GM23338 (cell line): ENCODE measurements around the gene AHDC1. TPM values are rescaled to one million over a fixed set of nuclear protein-coding genes. Genes with fewer than 3 reads are reported as not detected.

Experiments used
- ATAC-seq: fragments of 200-7000 bp; cut with Tn5 transposase; 3 replicates; pipeline ENCODE4 v1.9.1; 2020
- DNase-seq: peaks from one replicate; pipeline ENCODE4 v3.0.0-alpha.2; 2015; ENCODE audit warnings: low spot score
- H2AFZ ChIP-seq: fragments of 200-600 bp; sonication (generic); 2 replicates; pipeline ENCODE4 v1.8.0; 2016; ENCODE audit warnings: antibody characterized with exemption, mild to moderate bottlenecking, moderate library complexity
- H3F3A ChIP-seq: fragments of 200-600 bp; sonication (generic); replicated peaks from 2 replicates; pipeline ENCODE4 v1.8.0; 2017; ENCODE audit warnings: antibody characterized with exemption, mixed run types, low read depth
- H3K27ac ChIP-seq: fragments of 200-600 bp; sonication (generic); 2 replicates; pipeline ENCODE4 v1.6.1; 2016; ENCODE audit warnings: low read depth
- H3K27me3 ChIP-seq: fragments of 200-600 bp; sonication (generic); 2 replicates; pipeline ENCODE4 v1.8.0; 2016; ENCODE audit warnings: mild to moderate bottlenecking, mixed run types, moderate library complexity; ENCODE audit not compliant: insufficient read depth
- H3K36me3 ChIP-seq: fragments of 200-600 bp; sonication (generic); 2 replicates; pipeline ENCODE4 v1.8.0; 2016; ENCODE audit warnings: mild to moderate bottlenecking; ENCODE audit not compliant: insufficient read depth
- H3K4me1 ChIP-seq: fragments of 200-600 bp; sonication (generic); 2 replicates; pipeline ENCODE4 v1.8.0; 2016; ENCODE audit warnings: mild to moderate bottlenecking, moderate library complexity; ENCODE audit not compliant: insufficient read depth
- H3K4me2 ChIP-seq: fragments of 200-600 bp; sonication (generic); 2 replicates; pipeline ENCODE4 v1.7.1; 2017; ENCODE audit warnings: mixed run types
- H3K4me3 ChIP-seq: fragments of 200-600 bp; sonication (generic); 2 replicates; pipeline ENCODE4 v1.6.1; 2016; ENCODE audit warnings: mixed run types
- H3K79me2 ChIP-seq: fragments of 200-600 bp; sonication (generic); replicated peaks from 2 replicates; pipeline ENCODE4 v1.8.0; 2017; ENCODE audit warnings: mild to moderate bottlenecking; ENCODE audit not compliant: insufficient read depth
- H3K9me2 ChIP-seq: fragments of 200-600 bp; sonication (generic); 2 replicates; pipeline ENCODE4 v1.8.0; 2017; ENCODE audit not compliant: insufficient read depth
- H4K20me1 ChIP-seq: fragments of 200-600 bp; sonication (generic); replicated peaks from 2 replicates; pipeline ENCODE4 v1.8.0; 2017; ENCODE audit warnings: mild to moderate bottlenecking; ENCODE audit not compliant: insufficient read depth
- H3K27ac Mint-ChIP-seq: 2 replicates; pipeline ENCODE4 v1.8.0; 2020; ENCODE audit warnings: inconsistent platforms, mild to moderate bottlenecking, moderate library complexity, mixed read lengths
- H3K27me3 Mint-ChIP-seq: 3 replicates; pipeline ENCODE4 v1.8.0; 2022; ENCODE audit warnings: low read depth, mild to moderate bottlenecking, moderate library complexity, mixed read lengths, inconsistent platforms; ENCODE audit not compliant: insufficient read depth, poor library complexity
- H3K36me3 Mint-ChIP-seq: 3 replicates; pipeline ENCODE4 v1.8.0; 2021; ENCODE audit warnings: low read depth, mild to moderate bottlenecking, inconsistent platforms, moderate library complexity, mixed read lengths
- H3K4me1 Mint-ChIP-seq: 3 replicates; pipeline ENCODE4 v1.8.0; 2020; ENCODE audit warnings: mild to moderate bottlenecking, inconsistent platforms, mixed read lengths
- H3K4me3 Mint-ChIP-seq: 3 replicates; pipeline ENCODE4 v1.8.0; 2021; ENCODE audit warnings: moderate library complexity, mild to moderate bottlenecking, inconsistent platforms, mixed read lengths
- H3K9me3 Mint-ChIP-seq: 3 replicates; pipeline ENCODE4 v1.8.0; 2020; ENCODE audit warnings: moderate library complexity, mild to moderate bottlenecking, inconsistent platforms, mixed read lengths
- CREB1 ChIP-seq: fragments of 250-450 bp; sonication (Bioruptor Pico); IDR thresholded peaks from 2 replicates; pipeline ENCODE4 v1.5.0; 2020; ENCODE audit warnings: low read depth, mild to moderate bottlenecking, moderate library complexity
- EZH2 ChIP-seq: fragments of 200-600 bp; sonication (generic); IDR thresholded peaks from one replicate; pipeline ENCODE4 v1.8.0; 2017; ENCODE audit warnings: antibody characterized with exemption, mild to moderate bottlenecking, low read depth; ENCODE audit not compliant: unreplicated experiment
- EZH2phosphoT487 ChIP-seq: fragments of 200-600 bp; sonication (generic); IDR thresholded peaks from one replicate; pipeline ENCODE4 v1.8.1; 2018; ENCODE audit warnings: antibody characterized with exemption; ENCODE audit not compliant: unreplicated experiment
- JUNB ChIP-seq: IDR thresholded peaks from one replicate; pipeline ENCODE4 v1.6.1; 2016; ENCODE audit warnings: antibody characterized with exemption; ENCODE audit not compliant: unreplicated experiment
- NANOG ChIP-seq: IDR thresholded peaks from 2 replicates; pipeline ENCODE4 v1.6.1; 2016; ENCODE audit warnings: antibody characterized with exemption, borderline replicate concordance
- POLR2AphosphoS5 ChIP-seq: IDR thresholded peaks from 2 replicates; pipeline ENCODE4 v1.6.1; 2016; ENCODE audit warnings: antibody characterized with exemption, low read depth
- STAT1 ChIP-seq: IDR thresholded peaks from one replicate; pipeline ENCODE4 v1.6.1; 2016; ENCODE audit warnings: antibody characterized with exemption; ENCODE audit not compliant: unreplicated experiment
- ZNF114 ChIP-seq: fragments of 250-450 bp; sonication (Bioruptor Pico); IDR thresholded peaks from 2 replicates; pipeline ENCODE4 v1.5.0; 2020; ENCODE audit warnings: mild to moderate bottlenecking, moderate library complexity
- ZNF331 ChIP-seq: fragments of 250-450 bp; sonication (Bioruptor Pico); IDR thresholded peaks from 2 replicates; pipeline ENCODE4 v1.5.0; 2020; ENCODE audit warnings: low read depth, mild to moderate bottlenecking, moderate library complexity
- polyA plus RNA-seq: library from polyadenylated mRNA; unstranded; fragments of >200 nt; fragmentation: Nextera tagmentation; extraction: Ambion mirVana; gene quantifications from 2 replicates; pipeline ENCODE4 v1.2.1, GENCODE V29; 2016
- total RNA-seq: library from RNA; depleted of rRNA; stranded (reverse); fragments of >200 nt; shearing (Covaris generic); gene quantifications from 2 replicates; pipeline ENCODE4 v1.2.3, GENCODE V29; 2014
- TF ChIP-seq, protein P1 (sequence below), 2 experiments: fragments of 200-600 bp in 1 of 2; sonication (generic) in 1 of 2; conservative IDR thresholded peaks; 2 replicates each; pipeline versions ENCODE4 v1.5.1 to v1.6.1; 2016 to 2017; ENCODE audit warnings: antibody characterized with exemption in 2 of 2, low read depth in 2 of 2, mild to moderate bottlenecking in 2 of 2, moderate library complexity in 1 of 2
- TF ChIP-seq, protein P2 (sequence below): IDR thresholded peaks from one replicate; pipeline ENCODE4 v1.6.1; 2018; ENCODE audit warnings: antibody characterized with exemption; ENCODE audit not compliant: unreplicated experiment
- TF ChIP-seq, protein P3 (sequence below): fragments of 250-450 bp; sonication (Bioruptor Pico); IDR thresholded peaks from 2 replicates; pipeline ENCODE4 v1.5.0; 2020; ENCODE audit warnings: mild to moderate bottlenecking, moderate library complexity
- TF ChIP-seq, protein P4 (sequence below): IDR thresholded peaks from 2 replicates; pipeline ENCODE4 v1.6.1; 2016; ENCODE audit warnings: antibody characterized with exemption

Gene AHDC1
- total and polyA plus RNA-seq, 2 experiments from 2014 or later = 8.3 to 22.2 TPM

DNA sequence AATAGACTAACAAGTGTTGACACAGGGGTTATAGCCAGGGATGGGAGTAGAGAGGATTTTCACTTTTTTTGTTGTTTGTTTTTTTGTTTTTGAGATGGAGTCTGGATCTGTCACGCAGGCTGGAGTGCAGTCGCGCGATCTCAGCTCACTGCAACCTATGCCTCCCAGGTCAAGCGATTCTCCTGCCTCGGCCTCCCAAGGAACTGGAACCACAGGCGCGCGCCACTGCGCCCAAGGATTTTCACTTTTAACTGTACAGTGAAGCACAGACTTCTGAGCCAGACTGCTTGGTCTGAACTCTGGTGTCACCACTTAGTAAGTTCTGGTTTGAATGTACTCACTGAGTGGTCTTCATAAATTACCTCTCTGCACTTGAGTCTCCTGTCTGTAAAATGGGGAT is 73.8 kb downstream of the AHDC1 start:
- TF ChIP-seq, protein P1, sequence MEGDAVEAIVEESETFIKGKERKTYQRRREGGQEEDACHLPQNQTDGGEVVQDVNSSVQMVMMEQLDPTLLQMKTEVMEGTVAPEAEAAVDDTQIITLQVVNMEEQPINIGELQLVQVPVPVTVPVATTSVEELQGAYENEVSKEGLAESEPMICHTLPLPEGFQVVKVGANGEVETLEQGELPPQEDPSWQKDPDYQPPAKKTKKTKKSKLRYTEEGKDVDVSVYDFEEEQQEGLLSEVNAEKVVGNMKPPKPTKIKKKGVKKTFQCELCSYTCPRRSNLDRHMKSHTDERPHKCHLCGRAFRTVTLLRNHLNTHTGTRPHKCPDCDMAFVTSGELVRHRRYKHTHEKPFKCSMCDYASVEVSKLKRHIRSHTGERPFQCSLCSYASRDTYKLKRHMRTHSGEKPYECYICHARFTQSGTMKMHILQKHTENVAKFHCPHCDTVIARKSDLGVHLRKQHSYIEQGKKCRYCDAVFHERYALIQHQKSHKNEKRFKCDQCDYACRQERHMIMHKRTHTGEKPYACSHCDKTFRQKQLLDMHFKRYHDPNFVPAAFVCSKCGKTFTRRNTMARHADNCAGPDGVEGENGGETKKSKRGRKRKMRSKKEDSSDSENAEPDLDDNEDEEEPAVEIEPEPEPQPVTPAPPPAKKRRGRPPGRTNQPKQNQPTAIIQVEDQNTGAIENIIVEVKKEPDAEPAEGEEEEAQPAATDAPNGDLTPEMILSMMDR (conservative IDR thresholded peaks at IDR 0.05; ENCODE audit: low read depth in 2 of 2) = no peak
- TF ChIP-seq NANOG = no peak
- TF ChIP-seq, protein P2, sequence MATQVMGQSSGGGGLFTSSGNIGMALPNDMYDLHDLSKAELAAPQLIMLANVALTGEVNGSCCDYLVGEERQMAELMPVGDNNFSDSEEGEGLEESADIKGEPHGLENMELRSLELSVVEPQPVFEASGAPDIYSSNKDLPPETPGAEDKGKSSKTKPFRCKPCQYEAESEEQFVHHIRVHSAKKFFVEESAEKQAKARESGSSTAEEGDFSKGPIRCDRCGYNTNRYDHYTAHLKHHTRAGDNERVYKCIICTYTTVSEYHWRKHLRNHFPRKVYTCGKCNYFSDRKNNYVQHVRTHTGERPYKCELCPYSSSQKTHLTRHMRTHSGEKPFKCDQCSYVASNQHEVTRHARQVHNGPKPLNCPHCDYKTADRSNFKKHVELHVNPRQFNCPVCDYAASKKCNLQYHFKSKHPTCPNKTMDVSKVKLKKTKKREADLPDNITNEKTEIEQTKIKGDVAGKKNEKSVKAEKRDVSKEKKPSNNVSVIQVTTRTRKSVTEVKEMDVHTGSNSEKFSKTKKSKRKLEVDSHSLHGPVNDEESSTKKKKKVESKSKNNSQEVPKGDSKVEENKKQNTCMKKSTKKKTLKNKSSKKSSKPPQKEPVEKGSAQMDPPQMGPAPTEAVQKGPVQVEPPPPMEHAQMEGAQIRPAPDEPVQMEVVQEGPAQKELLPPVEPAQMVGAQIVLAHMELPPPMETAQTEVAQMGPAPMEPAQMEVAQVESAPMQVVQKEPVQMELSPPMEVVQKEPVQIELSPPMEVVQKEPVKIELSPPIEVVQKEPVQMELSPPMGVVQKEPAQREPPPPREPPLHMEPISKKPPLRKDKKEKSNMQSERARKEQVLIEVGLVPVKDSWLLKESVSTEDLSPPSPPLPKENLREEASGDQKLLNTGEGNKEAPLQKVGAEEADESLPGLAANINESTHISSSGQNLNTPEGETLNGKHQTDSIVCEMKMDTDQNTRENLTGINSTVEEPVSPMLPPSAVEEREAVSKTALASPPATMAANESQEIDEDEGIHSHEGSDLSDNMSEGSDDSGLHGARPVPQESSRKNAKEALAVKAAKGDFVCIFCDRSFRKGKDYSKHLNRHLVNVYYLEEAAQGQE = no peak
- no peak for TF ChIP-seq STAT1
- no peak for TF ChIP-seq EZH2
- no peak for TF ChIP-seq ZNF114 (CRISPR knock-in tag)
- TF ChIP-seq JUNB = no peak
- TF ChIP-seq ZNF331 (CRISPR knock-in tag) = no peak
- TF ChIP-seq, protein P3, sequence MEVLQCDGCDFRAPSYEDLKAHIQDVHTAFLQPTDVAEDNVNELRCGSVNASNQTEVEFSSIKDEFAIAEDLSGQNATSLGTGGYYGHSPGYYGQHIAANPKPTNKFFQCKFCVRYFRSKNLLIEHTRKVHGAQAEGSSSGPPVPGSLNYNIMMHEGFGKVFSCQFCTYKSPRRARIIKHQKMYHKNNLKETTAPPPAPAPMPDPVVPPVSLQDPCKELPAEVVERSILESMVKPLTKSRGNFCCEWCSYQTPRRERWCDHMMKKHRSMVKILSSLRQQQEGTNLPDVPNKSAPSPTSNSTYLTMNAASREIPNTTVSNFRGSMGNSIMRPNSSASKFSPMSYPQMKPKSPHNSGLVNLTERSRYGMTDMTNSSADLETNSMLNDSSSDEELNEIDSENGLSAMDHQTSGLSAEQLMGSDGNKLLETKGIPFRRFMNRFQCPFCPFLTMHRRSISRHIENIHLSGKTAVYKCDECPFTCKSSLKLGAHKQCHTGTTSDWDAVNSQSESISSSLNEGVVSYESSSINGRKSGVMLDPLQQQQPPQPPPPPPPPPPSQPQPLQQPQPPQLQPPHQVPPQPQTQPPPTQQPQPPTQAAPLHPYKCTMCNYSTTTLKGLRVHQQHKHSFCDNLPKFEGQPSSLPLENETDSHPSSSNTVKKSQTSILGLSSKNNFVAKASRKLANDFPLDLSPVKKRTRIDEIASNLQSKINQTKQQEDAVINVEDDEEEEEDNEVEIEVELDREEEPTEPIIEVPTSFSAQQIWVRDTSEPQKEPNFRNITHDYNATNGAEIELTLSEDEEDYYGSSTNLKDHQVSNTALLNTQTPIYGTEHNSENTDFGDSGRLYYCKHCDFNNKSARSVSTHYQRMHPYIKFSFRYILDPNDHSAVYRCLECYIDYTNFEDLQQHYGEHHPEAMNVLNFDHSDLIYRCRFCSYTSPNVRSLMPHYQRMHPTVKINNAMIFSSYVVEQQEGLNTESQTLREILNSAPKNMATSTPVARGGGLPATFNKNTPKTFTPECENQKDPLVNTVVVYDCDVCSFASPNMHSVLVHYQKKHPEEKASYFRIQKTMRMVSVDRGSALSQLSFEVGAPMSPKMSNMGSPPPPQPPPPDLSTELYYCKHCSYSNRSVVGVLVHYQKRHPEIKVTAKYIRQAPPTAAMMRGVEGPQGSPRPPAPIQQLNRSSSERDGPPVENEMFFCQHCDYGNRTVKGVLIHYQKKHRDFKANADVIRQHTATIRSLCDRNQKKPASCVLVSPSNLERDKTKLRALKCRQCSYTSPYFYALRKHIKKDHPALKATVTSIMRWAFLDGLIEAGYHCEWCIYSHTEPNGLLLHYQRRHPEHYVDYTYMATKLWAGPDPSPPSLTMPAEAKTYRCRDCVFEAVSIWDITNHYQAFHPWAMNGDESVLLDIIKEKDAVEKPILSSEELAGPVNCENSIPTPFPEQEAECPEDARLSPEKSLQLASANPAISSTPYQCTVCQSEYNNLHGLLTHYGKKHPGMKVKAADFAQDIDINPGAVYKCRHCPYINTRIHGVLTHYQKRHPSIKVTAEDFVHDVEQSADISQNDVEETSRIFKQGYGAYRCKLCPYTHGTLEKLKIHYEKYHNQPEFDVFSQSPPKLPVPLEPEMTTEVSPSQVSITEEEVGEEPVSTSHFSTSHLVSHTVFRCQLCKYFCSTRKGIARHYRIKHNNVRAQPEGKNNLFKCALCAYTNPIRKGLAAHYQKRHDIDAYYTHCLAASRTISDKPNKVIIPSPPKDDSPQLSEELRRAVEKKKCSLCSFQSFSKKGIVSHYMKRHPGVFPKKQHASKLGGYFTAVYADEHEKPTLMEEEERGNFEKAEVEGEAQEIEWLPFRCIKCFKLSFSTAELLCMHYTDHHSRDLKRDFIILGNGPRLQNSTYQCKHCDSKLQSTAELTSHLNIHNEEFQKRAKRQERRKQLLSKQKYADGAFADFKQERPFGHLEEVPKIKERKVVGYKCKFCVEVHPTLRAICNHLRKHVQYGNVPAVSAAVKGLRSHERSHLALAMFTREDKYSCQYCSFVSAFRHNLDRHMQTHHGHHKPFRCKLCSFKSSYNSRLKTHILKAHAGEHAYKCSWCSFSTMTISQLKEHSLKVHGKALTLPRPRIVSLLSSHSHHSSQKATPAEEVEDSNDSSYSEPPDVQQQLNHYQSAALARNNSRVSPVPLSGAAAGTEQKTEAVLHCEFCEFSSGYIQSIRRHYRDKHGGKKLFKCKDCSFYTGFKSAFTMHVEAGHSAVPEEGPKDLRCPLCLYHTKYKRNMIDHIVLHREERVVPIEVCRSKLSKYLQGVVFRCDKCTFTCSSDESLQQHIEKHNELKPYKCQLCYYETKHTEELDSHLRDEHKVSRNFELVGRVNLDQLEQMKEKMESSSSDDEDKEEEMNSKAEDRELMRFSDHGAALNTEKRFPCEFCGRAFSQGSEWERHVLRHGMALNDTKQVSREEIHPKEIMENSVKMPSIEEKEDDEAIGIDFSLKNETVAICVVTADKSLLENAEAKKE (CRISPR knock-in tag) = no peak
- TF ChIP-seq POLR2AphosphoS5 = no peak
- TF ChIP-seq EZH2phosphoT487 = no peak
- TF ChIP-seq, protein P4, sequence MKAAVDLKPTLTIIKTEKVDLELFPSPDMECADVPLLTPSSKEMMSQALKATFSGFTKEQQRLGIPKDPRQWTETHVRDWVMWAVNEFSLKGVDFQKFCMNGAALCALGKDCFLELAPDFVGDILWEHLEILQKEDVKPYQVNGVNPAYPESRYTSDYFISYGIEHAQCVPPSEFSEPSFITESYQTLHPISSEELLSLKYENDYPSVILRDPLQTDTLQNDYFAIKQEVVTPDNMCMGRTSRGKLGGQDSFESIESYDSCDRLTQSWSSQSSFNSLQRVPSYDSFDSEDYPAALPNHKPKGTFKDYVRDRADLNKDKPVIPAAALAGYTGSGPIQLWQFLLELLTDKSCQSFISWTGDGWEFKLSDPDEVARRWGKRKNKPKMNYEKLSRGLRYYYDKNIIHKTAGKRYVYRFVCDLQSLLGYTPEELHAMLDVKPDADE = no peak
- no peak for TF ChIP-seq CREB1 (CRISPR knock-in tag)
- no peak overlapping the region for H3K4me2 ChIP-seq
- ATAC-seq (no peak), DNase-seq (no peak)
- no peaks in the 10 kb centered on the region for H3K9me2 ChIP-seq
- H3K4me1 Mint-ChIP-seq = peaks cover 66% of the 10 kb centered on the region
- H3K27me3 ChIP-seq = peaks cover 7% of the 10 kb centered on the region; the same call in 1 of the 2 replicates
- H2AFZ ChIP-seq = no peak overlapping the region
- no peak overlapping the region for H3K27ac Mint-ChIP-seq
- H4K20me1 ChIP-seq = no peaks in the 10 kb centered on the region
- H3F3A ChIP-seq = peaks cover 26% of the 10 kb centered on the region
- H3K36me3 Mint-ChIP-seq = peaks cover 8% of the 10 kb centered on the region
- no peak overlapping the region for H3K4me3 ChIP-seq
- no peaks in the 10 kb centered on the region for H3K79me2 ChIP-seq
- no peak overlapping the region for H3K27ac ChIP-seq
- peaks cover 19% of the 10 kb centered on the region for H3K27me3 Mint-ChIP-seq
- H3K9me3 Mint-ChIP-seq = no peaks in the 10 kb centered on the region; the same call in 2 of the 3 replicates
- peaks cover 35% of the 10 kb centered on the region for H3K4me1 ChIP-seq
- no peak overlapping the region; the same call in 2 of the 3 replicates for H3K4me3 Mint-ChIP-seq
- no peaks in the 10 kb centered on the region for H3K36me3 ChIP-seq
